ENCODE results near the gene ZEB2. TPM values are rescaled to one million over a fixed set of nuclear protein-coding genes. Genes with fewer than 3 reads are reported as not detected.

The ZEB2 gene
- total RNA-seq, 2 donors from 2014 or later = 22.5 to 58.2 TPM

GRCh38 chr2:144508172-144508851, 11.6 kb downstream of the ZEB2 start:
- Mint-ChIP-seq H3K4me1 (ENCODE audit: low read depth) (peaks cover 33% of the 10 kb centered on the region), H3K9me3 (no peaks in the 10 kb centered on the region), H3K36me3 (ENCODE audit: insufficient read depth in 2 of 2) (peaks cover 4 to 5% of the 10 kb centered on the region in 2 donors), H3K27me3 (ENCODE audit: low read depth) (peaks cover 58% of the 10 kb centered on the region), H3K27ac (peak overlapping the region; percentile 76), H3K4me3 (peak overlapping the region in 1 of 2 donors; percentile 52)
- ATAC-seq (replicated peaks in 1 of 2) = no peak
- DNase-seq = no peak

DNA sequence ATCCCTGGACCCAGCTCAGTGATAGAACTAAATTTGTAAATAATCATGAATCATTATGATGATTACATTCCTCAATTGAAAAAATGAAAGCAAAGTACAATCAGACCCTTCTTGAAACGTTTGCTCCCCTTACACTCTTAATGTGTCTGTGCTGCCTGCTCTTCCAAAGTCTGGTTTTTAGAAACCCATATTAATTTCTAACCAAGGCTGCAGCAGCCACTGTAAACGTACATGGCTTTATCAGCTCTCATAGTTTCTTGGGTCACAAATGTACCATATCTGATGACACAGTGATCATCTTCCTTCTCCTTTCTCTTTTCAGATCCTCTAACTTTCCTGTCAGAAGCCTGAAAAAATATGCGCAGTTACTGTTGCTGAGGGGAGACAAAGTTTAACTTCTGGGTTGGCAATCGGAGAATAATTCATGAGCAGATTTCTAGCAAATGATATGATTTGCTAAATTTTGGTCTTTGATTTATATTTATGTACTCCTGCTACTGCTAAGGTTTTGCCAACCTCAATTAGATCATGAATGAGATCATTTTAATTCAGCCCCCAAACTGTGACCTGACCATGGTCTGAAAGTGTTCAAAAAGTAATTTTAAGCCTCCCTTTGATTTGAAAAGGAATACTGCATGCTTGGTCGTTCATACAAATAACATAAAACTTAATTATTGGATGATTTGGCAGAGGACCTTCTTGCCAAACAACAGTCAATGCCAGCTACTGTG, 12.3 kb downstream of the ZEB2 start:
- peaks cover 4 to 5% of the 10 kb centered on the region in 2 donors for H3K36me3 Mint-ChIP-seq (ENCODE audit: insufficient read depth in 2 of 2)
- peaks cover 33% of the 10 kb centered on the region for H3K4me1 Mint-ChIP-seq (ENCODE audit: low read depth)
- DNase-seq (no peak), ATAC-seq (replicated peaks in 1 of 2) (no peak)
- peaks cover 53% of the 10 kb centered on the region for H3K27me3 Mint-ChIP-seq (ENCODE audit: low read depth)
- peak overlapping the region; percentile 6 for H3K27ac Mint-ChIP-seq
- no peaks in the 10 kb centered on the region for H3K9me3 Mint-ChIP-seq
- H3K4me3 Mint-ChIP-seq = peak overlapping the region in 1 of 2 donors; percentile 52

GRCh38 chr2:144505245-144505831, 14.6 kb downstream of the ZEB2 start:
- peaks cover 36% of the 10 kb centered on the region for H3K27me3 Mint-ChIP-seq (ENCODE audit: low read depth)
- peak overlapping the region; percentile 80 for H3K27ac Mint-ChIP-seq
- H3K4me3 Mint-ChIP-seq = peak overlapping the region in 1 of 2 donors; percentile 73
- DNase-seq (no peak), ATAC-seq (replicated peaks in 1 of 2) (peak; percentile 71 to 72)
- peaks cover 3 to 5% of the 10 kb centered on the region in 2 donors for H3K36me3 Mint-ChIP-seq (ENCODE audit: insufficient read depth in 2 of 2)
- H3K9me3 Mint-ChIP-seq = no peaks in the 10 kb centered on the region
- H3K4me1 Mint-ChIP-seq (ENCODE audit: low read depth) = peaks cover 31% of the 10 kb centered on the region

DNA sequence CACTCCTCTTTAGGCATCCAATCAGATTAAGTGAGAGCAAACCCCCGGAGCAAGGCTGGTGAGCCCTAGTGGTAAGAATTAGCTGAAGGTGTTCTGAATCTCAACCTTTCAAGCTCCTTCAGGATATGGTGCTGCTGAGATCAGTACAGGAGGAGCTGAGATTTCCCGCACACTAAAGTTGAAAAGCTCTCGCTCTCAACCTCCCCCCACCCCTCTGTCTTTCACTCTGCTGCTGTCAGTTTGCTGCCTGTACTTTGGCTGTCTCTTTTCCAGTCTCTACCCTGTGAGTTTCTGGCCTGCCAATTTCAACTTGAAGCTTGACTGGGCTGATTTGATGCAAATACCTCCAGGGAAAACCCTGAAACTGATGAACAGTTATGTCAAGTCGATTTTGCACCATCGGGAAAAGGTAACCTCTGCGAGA, 15.7 kb downstream of the ZEB2 start:
- ATAC-seq (replicated peaks in 1 of 2) (no peak), DNase-seq (no peak)
- Mint-ChIP-seq H3K36me3 (ENCODE audit: insufficient read depth in 2 of 2) (peaks cover 0 to 5% of the 10 kb centered on the region in 2 donors), H3K9me3 (no peaks in the 10 kb centered on the region), H3K4me3 (peak overlapping the region in 1 of 2 donors; percentile 73), H3K27me3 (ENCODE audit: low read depth) (peaks cover 36% of the 10 kb centered on the region), H3K27ac (peak overlapping the region; percentile 51), H3K4me1 (ENCODE audit: low read depth) (peaks cover 33% of the 10 kb centered on the region)

- no peak overlapping the region for H3K4me3 Mint-ChIP-seq
These were observed 16.7 kb downstream of the ZEB2 start for GRCh38 chr2:144503242-144503641.

GRCh38 chr2:144502369-144502768, 17.6 kb downstream of the ZEB2 start:
- no peaks in the 10 kb centered on the region for H3K9me3 Mint-ChIP-seq
- peaks cover 0 to 5% of the 10 kb centered on the region in 2 donors for H3K36me3 Mint-ChIP-seq (ENCODE audit: insufficient read depth in 2 of 2)
- no peak overlapping the region for H3K4me3 Mint-ChIP-seq
- no peak for ATAC-seq (replicated peaks in 1 of 2)
- peaks cover 20% of the 10 kb centered on the region for H3K27me3 Mint-ChIP-seq (ENCODE audit: low read depth)
- DNase-seq = no peak
- H3K4me1 Mint-ChIP-seq (ENCODE audit: low read depth) = peaks cover 30% of the 10 kb centered on the region
- H3K27ac Mint-ChIP-seq = no peak overlapping the region

More at GRCh38 chr2:144503242-144503641, 16.7 kb downstream of the ZEB2 start:
- H3K36me3 Mint-ChIP-seq (ENCODE audit: insufficient read depth in 2 of 2) = peaks cover 0 to 5% of the 10 kb centered on the region in 2 donors
- DNase-seq = no peak
- peaks cover 29% of the 10 kb centered on the region for H3K27me3 Mint-ChIP-seq (ENCODE audit: low read depth)
- H3K27ac Mint-ChIP-seq = no peak overlapping the region
- H3K9me3 Mint-ChIP-seq = no peaks in the 10 kb centered on the region
- no peak for ATAC-seq (replicated peaks in 1 of 2)
- peaks cover 33% of the 10 kb centered on the region for H3K4me1 Mint-ChIP-seq (ENCODE audit: low read depth)

DNA sequence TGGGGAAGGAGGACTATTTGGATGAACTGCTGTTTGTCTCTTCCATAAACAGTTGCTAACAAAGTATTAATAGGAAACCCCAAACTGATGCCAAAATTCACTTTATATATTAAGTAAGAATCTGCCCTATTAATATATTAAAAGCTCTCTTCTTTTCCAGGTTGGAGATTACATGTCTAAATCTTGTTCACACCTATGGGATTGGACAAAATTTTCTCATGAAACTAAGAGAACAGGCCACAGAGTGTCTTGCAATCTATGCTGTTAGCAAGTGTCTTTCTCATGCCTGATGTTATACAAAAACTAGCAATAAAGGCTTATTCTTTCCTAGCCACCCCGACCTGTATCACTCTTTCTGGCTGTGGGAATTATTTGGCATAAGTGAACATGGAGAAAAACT, 18.3 kb downstream of the ZEB2 start:
- ATAC-seq (replicated peaks in 1 of 2) = no peak
- DNase-seq = no peak
- Mint-ChIP-seq H3K9me3 (no peaks in the 10 kb centered on the region), H3K36me3 (ENCODE audit: insufficient read depth in 2 of 2) (peaks cover 0 to 5% of the 10 kb centered on the region in 2 donors), H3K4me3 (no peak overlapping the region), H3K4me1 (ENCODE audit: low read depth) (peaks cover 27% of the 10 kb centered on the region), H3K27me3 (ENCODE audit: low read depth) (peaks cover 16% of the 10 kb centered on the region), H3K27ac (no peak overlapping the region)

DNA sequence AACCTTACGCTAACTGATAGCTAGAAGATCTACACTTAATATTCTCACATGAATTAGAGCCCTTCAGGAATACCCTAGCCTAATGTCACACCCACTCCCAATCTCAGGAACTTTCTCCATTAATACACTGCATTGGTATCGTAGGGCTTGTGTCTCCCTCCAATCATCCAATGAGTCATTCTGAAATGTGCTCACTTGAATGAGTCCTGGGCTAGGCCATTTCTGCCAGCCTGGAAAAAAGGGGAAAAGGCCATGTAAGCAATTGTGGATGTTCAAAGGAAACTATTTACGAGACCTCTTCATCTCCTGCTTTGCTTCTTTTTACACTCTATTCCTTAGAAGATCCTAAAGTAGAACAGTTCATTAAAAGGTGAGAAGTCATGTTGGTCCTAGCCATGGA, 18.8 kb downstream of the ZEB2 start:
- ATAC-seq (replicated peaks in 1 of 2) (no peak), DNase-seq (no peak)
- Mint-ChIP-seq H3K9me3 (no peaks in the 10 kb centered on the region), H3K4me1 (ENCODE audit: low read depth) (peaks cover 23% of the 10 kb centered on the region), H3K36me3 (ENCODE audit: insufficient read depth in 2 of 2) (peaks cover 0 to 5% of the 10 kb centered on the region in 2 donors), H3K4me3 (no peak overlapping the region), H3K27ac (no peak overlapping the region), H3K27me3 (ENCODE audit: low read depth) (peaks cover 16% of the 10 kb centered on the region)

DNA sequence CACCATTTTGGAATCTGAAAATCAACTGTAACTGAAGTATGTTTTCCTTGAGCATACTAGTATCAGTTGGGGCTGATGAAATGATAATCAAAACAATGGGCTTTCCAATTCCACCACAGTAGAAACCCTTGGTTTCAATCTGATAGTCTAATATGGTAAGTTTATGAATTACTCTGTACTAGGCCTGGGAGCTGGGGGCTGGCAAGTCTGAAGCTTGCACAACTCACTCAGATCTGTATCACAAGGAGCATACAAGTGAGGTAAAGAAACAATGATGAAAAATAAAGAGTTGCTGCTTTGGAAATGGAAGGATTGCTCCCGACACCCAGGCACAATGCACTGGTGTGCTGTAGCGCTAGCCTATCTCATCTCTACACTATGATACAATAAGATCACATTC, 19.4 kb downstream of the ZEB2 start:
- Mint-ChIP-seq H3K36me3 (ENCODE audit: insufficient read depth in 2 of 2) (peaks cover 0 to 5% of the 10 kb centered on the region in 2 donors), H3K4me3 (peak overlapping the region in 1 of 2 donors; percentile 58), H3K27me3 (ENCODE audit: low read depth) (peaks cover 19% of the 10 kb centered on the region), H3K9me3 (no peaks in the 10 kb centered on the region), H3K27ac (no peak overlapping the region), H3K4me1 (ENCODE audit: low read depth) (peaks cover 23% of the 10 kb centered on the region)
- DNase-seq = no peak
- peak; percentile 66 for ATAC-seq (replicated peaks in 1 of 2)

DNA sequence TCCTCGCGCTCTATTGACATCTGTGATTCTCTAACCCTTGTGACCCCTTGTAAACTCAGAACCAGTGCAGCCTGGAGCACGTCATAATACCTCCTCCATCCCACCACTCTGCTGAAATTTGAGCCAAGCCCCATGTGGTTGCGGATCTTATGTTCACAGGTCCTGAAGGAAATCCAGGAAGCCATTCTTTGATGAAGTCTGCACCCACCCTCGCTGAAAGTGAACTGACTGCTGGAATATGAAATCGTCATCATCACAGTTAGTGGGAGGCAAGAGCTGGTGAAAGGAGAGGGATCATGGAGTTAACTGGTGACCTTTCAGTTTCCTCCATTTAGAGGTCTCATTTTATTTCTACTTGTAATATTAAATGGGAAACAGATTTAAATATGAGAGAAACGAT, 21.6 kb downstream of the ZEB2 start:
- Mint-ChIP-seq H3K4me1 (ENCODE audit: low read depth) (peaks cover 16% of the 10 kb centered on the region), H3K9me3 (no peaks in the 10 kb centered on the region), H3K27ac (no peak overlapping the region), H3K27me3 (ENCODE audit: low read depth) (peaks cover 7% of the 10 kb centered on the region), H3K4me3 (no peak overlapping the region), H3K36me3 (ENCODE audit: insufficient read depth in 2 of 2) (no peaks in the 10 kb centered on the region)
- ATAC-seq (replicated peaks in 1 of 2) (peak in 1 of 2 donors; percentile 37), DNase-seq (no peak)

- peaks cover 28% of the 10 kb centered on the region for H3K4me1 Mint-ChIP-seq (ENCODE audit: low read depth)
- no peaks in the 10 kb centered on the region for H3K9me3 Mint-ChIP-seq
- H3K4me3 Mint-ChIP-seq = no peak overlapping the region
- ATAC-seq (replicated peaks in 1 of 2) (peak in 1 of 2 donors; percentile 10), DNase-seq (no peak)
- no peaks in the 10 kb centered on the region for H3K36me3 Mint-ChIP-seq (ENCODE audit: insufficient read depth in 2 of 2)
- H3K27ac Mint-ChIP-seq = no peak overlapping the region
- peaks cover 6% of the 10 kb centered on the region for H3K27me3 Mint-ChIP-seq (ENCODE audit: low read depth)
These were observed 22.8 kb downstream of the ZEB2 start for GRCh38 chr2:144496977-144497598.

DNA sequence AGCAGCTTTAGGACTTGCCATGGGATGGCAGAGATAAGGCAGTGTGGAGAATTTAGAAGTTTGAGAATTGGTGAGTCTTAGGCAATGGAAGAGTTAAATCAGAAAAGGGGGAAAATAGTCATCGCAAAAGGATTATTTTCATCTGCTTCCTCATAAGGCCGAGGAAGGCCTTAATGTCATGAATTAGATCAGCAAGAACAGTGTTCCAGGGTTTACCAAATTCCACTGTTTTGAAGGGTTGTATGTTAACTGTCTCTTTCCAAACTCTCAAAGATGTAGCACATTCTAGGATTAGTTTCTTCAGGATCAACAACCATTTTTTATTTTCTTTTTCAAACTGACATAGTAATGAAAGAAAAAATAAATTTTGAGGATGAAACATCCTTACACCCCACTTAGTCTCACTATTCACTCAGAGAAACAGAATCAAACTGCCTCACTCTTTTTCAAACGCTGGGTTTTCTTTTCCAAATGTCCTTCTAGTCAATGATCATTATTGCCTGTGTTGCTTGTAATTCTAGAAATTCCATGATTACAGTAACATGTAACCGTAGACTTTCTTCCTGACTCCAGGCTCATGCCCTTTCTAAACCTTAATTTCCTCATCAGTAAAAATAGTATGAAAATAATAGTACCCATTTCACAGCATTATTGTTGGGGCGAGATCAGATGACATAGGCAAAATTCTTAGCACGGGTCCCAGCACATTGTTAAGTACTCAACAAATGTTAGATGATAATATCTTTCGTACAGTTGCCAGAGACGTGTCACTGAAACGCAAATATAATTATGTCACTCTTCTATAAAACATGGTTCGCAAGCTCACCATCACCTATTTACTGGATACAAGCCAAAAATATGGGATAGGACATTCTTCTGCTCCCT, 23.6 kb downstream of the ZEB2 start:
- H3K9me3 Mint-ChIP-seq = no peaks in the 10 kb centered on the region

More for the DNA sequence above, 23.6 kb downstream of the ZEB2 start:
- H3K27ac Mint-ChIP-seq = peak overlapping the region; percentile 22
- ATAC-seq (replicated peaks in 1 of 2) (no peak), DNase-seq (no peak)
- H3K36me3 Mint-ChIP-seq (ENCODE audit: insufficient read depth in 2 of 2) = peaks cover 0 to 3% of the 10 kb centered on the region in 2 donors
- peaks cover 28% of the 10 kb centered on the region for H3K4me1 Mint-ChIP-seq (ENCODE audit: low read depth)
- H3K27me3 Mint-ChIP-seq (ENCODE audit: low read depth) = peaks cover 6% of the 10 kb centered on the region
- peak overlapping the region in 1 of 2 donors; percentile 5 for H3K4me3 Mint-ChIP-seq

Data from activated T-cell treated with anti-CD3 and anti-CD28 coated beads, Interleukin-2, amount 50 U/mL, for 72 hours (primary cell).